GM12878 (cell line): ENCODE data around the gene CYTH3. TPM values are rescaled to one million over a fixed set of nuclear protein-coding genes. Genes with fewer than 3 reads are reported as not detected.
A peak's percentile ranks its signal among the peaks of the same experiment; 100 is the strongest.

Source experiments
- ATAC-seq: fragments of 200-7000 bp; cut with Tn5 transposase; 3 replicates; pipeline ENCODE4 v1.9.1; 2020; ENCODE audit warnings: mild to moderate bottlenecking, moderate library complexity
- BruUV-seq: library from RNA; stranded (reverse); fragments of 400-500 nt; replicated peaks from 2 replicates; lab custom pipeline; 2021; lab: Mats Ljungman, UMichigan
- CTCF ChIA-PET: fragments of 300-600 bp; sonication (Branson Sonifier 250); formaldehyde crosslinking; extraction: SDS; loops from one replicate; lab custom pipeline; 2021; ENCODE audit warnings: inconsistent platforms; lab: Yijun Ruan, JAX
- POLR2A ChIA-PET: fragments of 350-600 bp; formaldehyde crosslinking; extraction: SDS; loops from one replicate; lab custom pipeline; 2021; ENCODE audit warnings: inconsistent platforms; lab: Charles Lee
- RAD21 ChIA-PET: fragments of 300-600 bp; sonication (Branson Sonifier 250); formaldehyde crosslinking; loops from one replicate; lab custom pipeline; 2023; ENCODE audit warnings: antibody characterized with exemption; ENCODE audit not compliant: unreplicated experiment; lab: Charles Lee
- SMC1A ChIA-PET: fragments of 300-600 bp; sonication (Branson Sonifier 250); formaldehyde crosslinking; loops from one replicate; lab custom pipeline; 2023; ENCODE audit not compliant: unreplicated experiment, uncharacterized antibody; lab: Charles Lee
- DNase-seq: peaks from one replicate; pipeline ENCODE4 v3.0.0-alpha.2; 2011; ENCODE audit warnings: low read depth, low spot score
- FAIRE-seq: peaks from 3 replicates; lab custom pipeline; 2011; peaks lifted over from hg19 to GRCh38; lab: Jason Lieb, UNC
- H2AFZ ChIP-seq: 2 replicates; pipeline ENCODE4 v1.6.0; 2011; ENCODE audit warnings: low read depth, low read length, control low read depth; ENCODE audit not compliant: control insufficient read depth
- H3K27ac ChIP-seq: 2 replicates; pipeline ENCODE4 v1.5.1; 2011; ENCODE audit warnings: control low read depth; ENCODE audit not compliant: control insufficient read depth, insufficient read depth
- H3K27me3 ChIP-seq, 2 experiments: replicated peaks in 1 of 2; 2 replicates each; pipeline versions ENCODE4 v1.6.0 to v1.6.1; 2011; ENCODE audit warnings: low read length in 1 of 2; ENCODE audit not compliant: control insufficient read depth in 2 of 2, insufficient read depth in 2 of 2
- H3K36me3 ChIP-seq, 2 experiments: 2 replicates each; pipeline ENCODE4 v1.5.1; 2011; ENCODE audit warnings: low read length in 1 of 2; ENCODE audit not compliant: control insufficient read depth in 2 of 2, insufficient read depth in 2 of 2
- H3K4me1 ChIP-seq: 2 replicates; pipeline ENCODE4 v1.6.1; 2011; ENCODE audit warnings: mild to moderate bottlenecking, low read length, moderate library complexity, mixed read lengths; ENCODE audit not compliant: control insufficient read depth, insufficient read depth
- H3K4me2 ChIP-seq: 2 replicates; pipeline ENCODE4 v1.6.0; 2011; ENCODE audit warnings: control low read depth; ENCODE audit not compliant: control insufficient read depth, insufficient read depth
- H3K4me3 ChIP-seq: fragments of 200-600 bp; sonication (generic); 2 replicates; pipeline ENCODE4 v1.5.1; 2016
- H3K79me2 ChIP-seq: 2 replicates; pipeline ENCODE4 v1.6.0; 2011; ENCODE audit warnings: low read length; ENCODE audit not compliant: control insufficient read depth, insufficient read depth
- H3K9ac ChIP-seq: 2 replicates; pipeline ENCODE4 v1.8.0; 2011; ENCODE audit warnings: low read length, control low read depth, mixed read lengths; ENCODE audit not compliant: control insufficient read depth, insufficient read depth
- H3K9me3 ChIP-seq: replicated peaks from 3 replicates; pipeline ENCODE4 v1.5.1; 2011; ENCODE audit warnings: mild to moderate bottlenecking, low read length; ENCODE audit not compliant: control insufficient read depth, insufficient read depth
- H4K20me1 ChIP-seq: 2 replicates; pipeline ENCODE4 v1.6.0; 2011; ENCODE audit not compliant: control insufficient read depth, insufficient read depth
- BCL11A ChIP-seq: IDR thresholded peaks from 2 replicates; pipeline ENCODE4 v1.6.1; 2011; ENCODE audit warnings: low read depth, low read length
- MEF2A ChIP-seq: IDR thresholded peaks from 2 replicates; pipeline ENCODE4 v1.6.1; 2011; ENCODE audit warnings: low read depth, mild to moderate bottlenecking, low read length, moderate library complexity; ENCODE audit not compliant: insufficient read depth
- POU2F2 ChIP-seq: IDR thresholded peaks from 3 replicates; pipeline ENCODE4 v1.6.1; 2011; ENCODE audit warnings: low read depth, mild to moderate bottlenecking, low read length, borderline replicate concordance
- RUNX3 ChIP-seq: IDR thresholded peaks from 2 replicates; pipeline ENCODE4 v1.6.1; 2012; ENCODE audit warnings: low read length, inconsistent platforms
- SREBF2 ChIP-seq: IDR thresholded peaks from 2 replicates; pipeline ENCODE4 v1.6.1; 2012; ENCODE audit warnings: mild to moderate bottlenecking, low read length
- WGBS: methylation state at CpG from one replicate; pipeline ENCODE4 v1.1.6; 2016; ENCODE audit warnings: low lambda C conversion rate; ENCODE audit not compliant: insufficient replicate concordance, insufficient coverage; ENCODE audit errors: missing lambda C conversion rate; 5-methylcytosine and 5-hydroxymethylcytosine counted together
- in situ Hi-C: fragments of 300-500 bp; cut with MboI; formaldehyde crosslinking; loops from 9 replicates; pipeline ENCODE4 v1.14.3; 2018; ENCODE audit warnings: mixed read lengths
- intact Hi-C: fragments of 100-400 bp; cut with micrococcal nuclease; formaldehyde crosslinking; loops from one replicate; pipeline ENCODE4 v1.14.2; 2022; ENCODE audit not compliant: unreplicated experiment
- polyA plus RNA-seq, 11 experiments: library from polyadenylated mRNA; depleted of rRNA in 4 of 11; unstranded in 6 of 11; stranded (reverse) in 5 of 11; fragments of >200 nt; fragmentation: Nextera tagmentation in 4 of 11; fragmentation: Illumina TruSeq in 1 of 11; extraction: Ambion mirVana in 4 of 11; extraction: Trizol in 1 of 11; gene quantifications; 1 replicate in 1 of 11; 2 replicates in 10 of 11; pipeline versions ENCODE4 v1.2.1 to v1.2.3, GENCODE V29; 2011 to 2016; ENCODE audit warnings: inconsistent platforms in 2 of 11, missing spikeins in 2 of 11, low read depth in 1 of 11
- total RNA-seq, 4 experiments: library from RNA; depleted of rRNA in 3 of 4; stranded (reverse); fragments of >200 nt in 3 of 4; fragmentation: Illumina TruSeq in 1 of 4; extraction: Trizol in 1 of 4; gene quantifications; 2 replicates each; pipeline versions ENCODE4 v1.2.1 to v1.2.3, GENCODE V29; 2013 to 2021
- TF ChIP-seq, protein P1 (sequence below): fragments of 450-650 bp; IDR thresholded peaks from 2 replicates; pipeline ENCODE4 v1.6.1; 2017; ENCODE audit warnings: low read depth, mild to moderate bottlenecking, moderate library complexity
- TF ChIP-seq, protein P2 (sequence below): fragments of 450-650 bp; conservative IDR thresholded peaks from 2 replicates; pipeline ENCODE4 v1.6.1; 2017; ENCODE audit warnings: mild to moderate bottlenecking, moderate library complexity

Gene CYTH3
- total and polyA plus RNA-seq, 10 of the 15 experiments (the other 5 are each of a cell fraction or from before 2014, with no cell fraction given): 0.45 to 28.2 (median 15.7) TPM

DNA sequence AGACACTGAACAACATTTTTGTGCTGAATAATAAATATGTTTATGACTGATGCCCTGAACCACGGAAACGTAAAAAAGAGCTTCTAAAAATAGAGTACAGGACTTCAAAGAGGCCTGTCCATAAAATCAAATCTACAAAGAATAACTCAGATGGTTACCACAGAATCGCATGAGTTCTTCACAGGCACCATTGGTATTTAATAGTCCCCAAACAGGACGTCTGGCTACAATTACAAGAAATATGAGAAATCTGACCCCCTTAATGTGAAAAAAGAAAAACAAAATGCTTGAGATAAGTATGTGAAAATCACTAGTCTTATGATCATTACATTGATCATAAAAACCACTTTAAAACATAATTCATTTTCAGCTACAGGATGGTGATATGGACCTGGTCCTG, 20.8 kb downstream of the CYTH3 start:
- no TSS peak for BruUV-seq
- 35% methylated on average over 4 of the region's 4 CpGs for WGBS
- CTCF ChIA-PET: interaction anchor here (1.3 to 3.3 kb wide), 6 partner anchors 10 to 72 kb away, joined by 3 to 17 read pairs (median 4); no protein-coding TSS in a partner anchor
- no peaks in the 10 kb centered on the region for H4K20me1 ChIP-seq
- no peaks in the 10 kb centered on the region for H3K27me3 ChIP-seq
- TF ChIP-seq POU2F2 (no peak), BCL11A (no peak), SREBF2 (no peak), RUNX3 (peak; percentile 40; the same call in 1 of the 2 replicates), MEF2A (0 out of 2 replicates have a peak, but pooled peaks have one; percentile 1)
- TF ChIP-seq, protein P1, sequence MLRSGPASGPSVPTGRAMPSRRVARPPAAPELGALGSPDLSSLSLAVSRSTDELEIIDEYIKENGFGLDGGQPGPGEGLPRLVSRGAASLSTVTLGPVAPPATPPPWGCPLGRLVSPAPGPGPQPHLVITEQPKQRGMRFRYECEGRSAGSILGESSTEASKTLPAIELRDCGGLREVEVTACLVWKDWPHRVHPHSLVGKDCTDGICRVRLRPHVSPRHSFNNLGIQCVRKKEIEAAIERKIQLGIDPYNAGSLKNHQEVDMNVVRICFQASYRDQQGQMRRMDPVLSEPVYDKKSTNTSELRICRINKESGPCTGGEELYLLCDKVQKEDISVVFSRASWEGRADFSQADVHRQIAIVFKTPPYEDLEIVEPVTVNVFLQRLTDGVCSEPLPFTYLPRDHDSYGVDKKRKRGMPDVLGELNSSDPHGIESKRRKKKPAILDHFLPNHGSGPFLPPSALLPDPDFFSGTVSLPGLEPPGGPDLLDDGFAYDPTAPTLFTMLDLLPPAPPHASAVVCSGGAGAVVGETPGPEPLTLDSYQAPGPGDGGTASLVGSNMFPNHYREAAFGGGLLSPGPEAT: no peak
- TF ChIP-seq, protein P2, sequence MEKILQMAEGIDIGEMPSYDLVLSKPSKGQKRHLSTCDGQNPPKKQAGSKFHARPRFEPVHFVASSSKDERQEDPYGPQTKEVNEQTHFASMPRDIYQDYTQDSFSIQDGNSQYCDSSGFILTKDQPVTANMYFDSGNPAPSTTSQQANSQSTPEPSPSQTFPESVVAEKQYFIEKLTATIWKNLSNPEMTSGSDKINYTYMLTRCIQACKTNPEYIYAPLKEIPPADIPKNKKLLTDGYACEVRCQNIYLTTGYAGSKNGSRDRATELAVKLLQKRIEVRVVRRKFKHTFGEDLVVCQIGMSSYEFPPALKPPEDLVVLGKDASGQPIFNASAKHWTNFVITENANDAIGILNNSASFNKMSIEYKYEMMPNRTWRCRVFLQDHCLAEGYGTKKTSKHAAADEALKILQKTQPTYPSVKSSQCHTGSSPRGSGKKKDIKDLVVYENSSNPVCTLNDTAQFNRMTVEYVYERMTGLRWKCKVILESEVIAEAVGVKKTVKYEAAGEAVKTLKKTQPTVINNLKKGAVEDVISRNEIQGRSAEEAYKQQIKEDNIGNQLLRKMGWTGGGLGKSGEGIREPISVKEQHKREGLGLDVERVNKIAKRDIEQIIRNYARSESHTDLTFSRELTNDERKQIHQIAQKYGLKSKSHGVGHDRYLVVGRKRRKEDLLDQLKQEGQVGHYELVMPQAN: no peak
- TF ChIP-seq, all 136 proteins: peak for 2
- peak overlapping the region; percentile 19; the same call in 1 of the 2 replicates for H3K4me3 ChIP-seq
- H3K4me2 ChIP-seq: peak overlapping the region; percentile 37
- intact Hi-C loops (loop anchor here (2.0 kb wide), 1 partner anchor 71 kb away; no protein-coding TSS in a partner anchor), in situ Hi-C loops (loop anchor here (25.0 kb wide), 1 partner anchor 1886 kb away; no protein-coding TSS in a partner anchor)
- H2AFZ ChIP-seq: no peak overlapping the region
- ChIA-PET POLR2A (interaction anchor here (0.8 to 2.1 kb wide), 4 partner anchors 9 to 1868 kb away, joined by 3 to 8 read pairs (median 4); no protein-coding TSS in a partner anchor), SMC1A (interaction anchor here (0.7 to 3.1 kb wide), 10 partner anchors 7 to 68 kb away, joined by 3 to 29 read pairs (median 3); no protein-coding TSS in a partner anchor), RAD21 (interaction anchor here (1.6 to 2.9 kb wide), 6 partner anchors 9 to 19 kb away, joined by 6 to 16 read pairs (median 8); no protein-coding TSS in a partner anchor)
- peaks cover 71% of the 10 kb centered on the region for H3K79me2 ChIP-seq
- no peak for DNase-seq
- peak overlapping the region; percentile 77 for H3K27ac ChIP-seq
- H3K4me1 ChIP-seq: peaks cover 20% of the 10 kb centered on the region
- ATAC-seq: no peak
- FAIRE-seq: no peak
- no peak overlapping the region; the same call in 1 of the 2 replicates for H3K9ac ChIP-seq
- H3K9me3 ChIP-seq: no peaks in the 10 kb centered on the region
- no peaks in the 10 kb centered on the region for H3K36me3 ChIP-seq
